ENCODE data around the gene DMKN.

Gene DMKN

DNA sequence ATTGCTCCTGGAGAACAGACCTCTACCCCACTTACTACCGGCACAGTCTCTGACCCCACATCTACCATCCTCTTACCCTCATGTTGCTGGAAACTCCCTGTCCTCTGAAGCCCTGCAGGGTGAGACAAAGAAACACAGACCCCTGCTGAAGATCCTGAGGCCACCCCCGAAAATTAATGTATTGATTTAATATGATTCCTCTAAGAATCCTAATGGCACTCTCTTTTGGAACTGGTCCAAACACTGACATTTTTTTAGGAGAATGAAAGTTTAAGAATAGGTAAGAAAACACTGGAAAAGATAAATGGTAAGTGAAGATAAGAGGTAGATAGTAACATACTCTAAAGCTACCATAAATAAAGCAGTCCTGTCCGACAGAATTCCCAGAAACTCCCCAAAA lies 5.3 kb downstream of the DMKN start:
- DNase-seq (ENCODE audit: insufficient read length, low spot score): no peak
- no peak for FAIRE-seq
- no peak for TF ChIP-seq POLR2A (IDR thresholded peaks at IDR 0.05; ENCODE audit: low read depth, low read length)

DNA sequence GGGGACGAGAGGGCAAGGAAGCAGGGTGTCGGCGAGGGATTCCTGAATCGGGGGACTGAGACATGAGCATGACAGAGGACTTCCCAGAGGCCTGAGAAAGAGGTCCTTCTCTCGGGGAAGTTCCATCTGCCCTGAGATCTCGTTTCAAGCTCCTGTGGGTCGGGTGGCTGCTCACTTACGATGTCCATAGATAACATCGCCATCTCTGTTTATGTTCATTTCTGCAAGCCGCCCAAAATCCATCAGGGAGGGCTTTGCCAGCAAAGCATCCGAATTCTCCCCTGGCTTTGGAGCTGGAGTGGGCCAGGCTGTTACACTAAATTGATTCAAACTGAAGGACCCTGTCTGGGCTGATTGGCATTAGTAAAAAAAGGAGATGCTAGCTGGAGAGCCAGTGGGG lies 5.9 kb downstream of the DMKN start:
- DNase-seq (ENCODE audit: insufficient read length, low spot score): no peak
- no peak for TF ChIP-seq POLR2A (IDR thresholded peaks at IDR 0.05; ENCODE audit: low read depth, low read length)
- FAIRE-seq: no peak

DNA sequence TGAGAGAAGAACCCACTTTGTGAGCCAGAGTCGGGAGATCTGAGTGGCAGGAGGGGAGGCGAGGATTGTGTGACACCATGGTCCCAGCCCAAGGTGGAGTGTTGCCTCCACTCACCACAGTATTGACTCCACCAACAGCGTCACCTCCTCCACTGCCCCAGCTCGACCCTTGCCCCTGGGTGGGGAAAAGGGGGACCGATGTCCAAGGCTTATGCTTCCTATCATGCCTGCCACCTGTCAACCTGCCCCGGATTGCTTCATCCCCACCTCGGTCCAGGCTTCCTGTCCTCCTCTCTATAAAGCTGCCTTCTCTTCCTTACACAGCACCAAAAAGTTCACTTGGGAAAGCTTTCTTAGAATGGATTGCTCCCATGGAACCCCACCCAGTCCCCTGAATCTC lies 7.4 kb downstream of the DMKN start:
- DNase-seq (ENCODE audit: insufficient read length, low spot score): no peak
- FAIRE-seq: no peak
- no peak for TF ChIP-seq POLR2A (IDR thresholded peaks at IDR 0.05; ENCODE audit: low read depth, low read length)

DNA sequence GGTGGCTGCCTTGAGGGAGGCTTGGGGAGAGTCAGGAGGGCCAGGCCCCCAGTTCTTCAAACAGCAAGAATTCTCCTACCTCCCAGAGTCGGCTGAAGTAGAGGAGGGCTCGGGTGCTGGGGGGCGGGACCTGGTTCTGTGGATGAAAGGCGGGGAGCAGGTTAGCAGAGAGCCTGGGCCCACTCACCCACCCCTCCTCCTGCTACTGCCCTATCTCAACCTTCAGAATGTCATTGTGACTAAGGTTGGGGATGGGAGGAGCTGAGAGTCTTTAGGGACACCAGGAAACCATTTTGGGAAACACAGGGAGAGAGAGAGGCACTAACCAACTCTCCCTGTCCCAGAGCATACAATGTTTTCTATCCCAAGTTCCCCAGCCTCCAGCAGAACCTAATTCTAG lies 10.7 kb downstream of the DMKN start:
- DNase-seq (ENCODE audit: insufficient read length, low spot score): no peak
- TF ChIP-seq POLR2A (IDR thresholded peaks at IDR 0.05; ENCODE audit: low read depth, low read length): no peak
- FAIRE-seq: no peak

DNA sequence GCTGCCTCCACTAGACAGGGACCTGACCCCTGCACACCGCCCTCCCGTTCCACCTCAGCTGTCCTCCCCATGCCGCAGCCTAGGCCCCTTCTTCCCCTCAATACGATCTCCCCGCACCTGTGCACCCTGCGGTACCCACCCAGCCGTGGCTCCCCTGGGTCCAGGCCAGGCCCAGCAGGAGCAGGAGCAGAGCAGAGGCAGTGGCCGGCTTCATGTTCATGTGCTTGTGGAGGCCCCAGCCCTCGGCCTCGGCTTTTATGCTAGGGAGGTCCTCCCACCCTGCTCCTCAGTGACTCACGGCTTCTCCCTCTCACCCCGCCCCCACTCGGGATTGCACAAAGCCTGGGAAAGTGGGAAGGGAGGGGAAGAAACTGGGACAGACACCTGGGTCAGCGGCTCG lies 11.8 kb downstream of the DMKN start:
- no peak for TF ChIP-seq POLR2A (IDR thresholded peaks at IDR 0.05; ENCODE audit: low read depth, low read length)
- FAIRE-seq (no peak), DNase-seq (ENCODE audit: insufficient read length, low spot score) (no peak)

DNA sequence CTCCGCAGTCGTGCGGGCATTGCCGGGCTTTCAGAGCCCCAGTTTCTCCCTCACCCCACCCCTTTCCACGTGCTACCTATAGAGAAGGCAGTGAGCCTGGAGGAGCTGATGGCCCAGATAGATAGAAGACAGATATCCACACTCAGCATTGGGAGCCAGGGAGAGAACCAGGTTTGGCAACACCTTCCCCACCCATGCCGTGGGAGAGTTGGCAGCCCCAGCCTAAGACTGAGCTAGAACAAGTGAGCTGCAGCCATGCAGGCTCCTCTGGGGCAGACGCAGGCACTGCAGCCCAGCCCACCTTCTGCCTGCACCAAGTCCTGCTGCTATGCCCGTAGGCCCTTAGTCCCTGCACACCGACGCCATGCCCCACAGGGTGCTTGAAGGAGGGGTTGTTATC lies 12.8 kb downstream of the DMKN start:
- TF ChIP-seq POLR2A (IDR thresholded peaks at IDR 0.05; ENCODE audit: low read depth, low read length): no peak
- DNase-seq (ENCODE audit: insufficient read length, low spot score) (no peak), FAIRE-seq (no peak)

DNA sequence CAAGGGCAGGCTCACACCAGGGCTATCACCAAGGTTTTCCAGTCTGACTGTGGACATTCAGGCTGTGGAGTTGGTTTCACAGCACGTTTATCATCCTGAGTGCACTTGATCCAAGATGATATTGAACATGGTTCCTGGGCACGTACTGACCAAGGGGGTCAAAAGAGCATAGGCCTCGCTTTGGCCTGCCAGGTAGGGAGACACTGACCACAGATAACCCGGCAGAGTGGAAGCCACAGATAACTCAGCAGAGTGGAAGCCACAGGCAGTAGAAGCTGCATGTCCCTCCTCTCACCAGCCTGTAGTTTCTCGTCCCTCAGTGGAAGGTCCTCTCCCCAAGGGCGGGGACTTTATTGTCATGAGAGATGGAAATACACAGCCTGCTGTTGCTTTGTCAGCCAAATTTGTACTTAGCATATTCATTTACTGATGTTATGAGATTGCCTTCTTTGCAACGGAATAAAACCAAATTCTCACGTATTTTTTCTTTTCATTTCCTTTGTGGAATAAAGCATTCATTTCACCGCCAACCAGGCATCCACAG lies 14.4 kb downstream of the DMKN start:
- TF ChIP-seq POLR2A (IDR thresholded peaks at IDR 0.05; ENCODE audit: low read depth, low read length): no peak
- DNase-seq (ENCODE audit: insufficient read length, low spot score): no peak
- no peak for FAIRE-seq

DNA sequence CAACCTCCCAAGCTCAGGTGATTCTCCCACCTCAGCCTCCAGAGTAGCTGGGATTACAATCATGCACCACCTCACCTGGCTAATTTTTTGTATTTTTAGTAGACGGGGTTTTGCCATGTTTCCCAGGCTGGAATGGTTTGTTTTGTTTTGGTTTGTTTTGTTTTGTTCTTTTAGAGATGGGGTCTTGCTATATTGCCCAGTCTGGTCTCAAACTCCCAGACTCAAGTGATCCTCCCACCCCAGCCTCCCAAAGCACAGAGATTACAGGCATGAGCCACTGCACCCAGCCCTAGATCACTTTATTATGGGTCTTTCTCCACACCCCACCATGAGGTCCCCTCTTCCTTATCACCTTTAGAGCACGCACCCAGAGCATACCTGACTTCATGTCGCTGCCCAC lies 15.2 kb downstream of the DMKN start:
- DNase-seq (ENCODE audit: insufficient read length, low spot score): no peak
- no peak for TF ChIP-seq POLR2A (IDR thresholded peaks at IDR 0.05; ENCODE audit: low read depth, low read length)
- no peak for FAIRE-seq

DNA sequence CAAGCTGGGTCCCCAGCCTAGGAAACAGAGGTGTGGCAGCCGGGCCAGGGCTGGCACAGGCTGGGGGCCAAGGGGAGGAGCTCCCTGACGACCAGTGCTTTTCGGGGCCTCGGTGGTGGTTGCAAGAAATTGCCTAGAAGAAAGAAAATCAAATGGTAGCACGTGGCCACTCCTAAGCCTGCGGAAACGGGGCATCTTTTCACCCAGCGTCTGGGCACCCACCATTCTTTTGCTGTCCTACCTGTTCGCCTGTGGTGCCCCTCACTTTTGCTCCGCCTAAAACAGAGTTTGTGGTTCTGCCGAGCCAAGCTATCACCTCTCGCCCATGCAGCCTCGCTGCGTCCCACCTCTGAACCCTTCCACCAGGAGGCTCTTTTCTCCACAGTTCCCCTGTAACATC lies 16.0 kb downstream of the DMKN start:
- DNase-seq (ENCODE audit: insufficient read length, low spot score): no peak
- TF ChIP-seq POLR2A (IDR thresholded peaks at IDR 0.05; ENCODE audit: low read depth, low read length): no peak
- no peak for FAIRE-seq

DNA sequence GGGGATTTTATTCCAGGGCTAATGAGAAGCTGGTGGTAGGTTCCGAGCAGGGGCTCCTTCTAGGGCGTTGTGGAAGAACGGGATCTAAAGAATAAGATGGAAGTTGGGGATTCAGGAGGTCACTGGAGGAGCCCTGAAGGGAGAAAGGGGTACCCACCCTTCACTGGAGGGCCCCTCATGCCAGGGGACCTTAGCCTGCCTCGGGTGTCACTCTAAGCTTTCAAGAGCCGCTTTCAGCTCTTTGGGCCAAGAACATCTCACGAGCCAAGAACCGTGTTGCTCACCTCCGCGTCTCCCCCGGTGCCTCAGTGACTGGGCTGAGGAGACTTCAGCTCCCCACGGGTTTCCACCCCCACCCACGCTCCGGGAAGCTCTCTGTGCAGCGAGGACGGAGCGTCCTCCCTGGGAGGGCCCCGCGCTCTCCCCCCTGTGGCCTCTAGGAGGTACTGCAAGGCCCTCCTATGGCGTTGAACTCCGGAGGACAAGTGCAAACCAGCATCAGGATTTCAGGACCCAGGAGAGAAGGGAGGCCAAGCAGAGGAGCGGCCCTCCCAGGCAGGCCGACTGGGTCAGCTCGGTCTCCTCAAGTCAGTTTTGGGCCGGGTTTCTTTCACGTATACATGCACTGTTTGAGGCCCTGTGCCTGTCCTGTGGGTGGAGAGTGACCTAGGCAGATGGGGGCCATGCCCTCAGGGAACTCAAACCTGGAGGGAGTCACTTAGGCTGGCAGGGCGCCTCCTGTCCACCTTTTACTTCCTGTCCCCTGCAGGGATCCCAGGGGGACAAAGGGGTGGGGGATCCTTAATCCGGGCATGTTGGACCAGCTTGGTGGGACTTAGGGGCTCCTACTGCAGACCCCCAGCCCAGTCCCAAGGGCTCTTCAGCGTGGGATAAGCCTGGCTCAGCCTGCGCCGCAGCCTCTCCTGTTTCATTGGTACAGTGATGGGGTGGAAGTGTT lies 18.1 kb downstream of the DMKN start:
- no peak for TF ChIP-seq POLR2A (IDR thresholded peaks at IDR 0.05; ENCODE audit: low read depth, low read length)
- FAIRE-seq (no peak), DNase-seq (ENCODE audit: insufficient read length, low spot score) (peak; percentile 93)

DNA sequence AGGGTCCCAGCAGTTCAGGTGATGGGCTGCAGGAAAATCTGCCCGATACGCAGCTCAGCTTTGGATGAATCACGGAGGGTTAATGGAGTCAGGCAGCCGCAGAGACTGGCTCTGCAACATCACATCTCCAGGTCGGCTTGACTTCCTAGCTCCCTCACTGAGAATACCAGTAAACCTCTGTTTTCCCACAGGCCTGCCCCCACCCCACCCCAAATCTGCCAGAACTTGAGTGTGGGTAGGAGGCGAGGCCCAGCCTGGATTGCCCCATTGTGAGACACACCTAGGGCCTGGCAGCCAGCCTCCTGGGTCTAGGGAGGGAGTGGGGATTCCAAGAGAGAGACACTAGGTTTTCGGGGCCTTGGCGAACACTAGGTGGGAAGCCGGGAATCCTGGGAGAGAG lies 19.5 kb downstream of the DMKN start:
- FAIRE-seq: no peak
- DNase-seq (ENCODE audit: insufficient read length, low spot score): no peak
- TF ChIP-seq POLR2A (IDR thresholded peaks at IDR 0.05; ENCODE audit: low read depth, low read length): no peak

DNA sequence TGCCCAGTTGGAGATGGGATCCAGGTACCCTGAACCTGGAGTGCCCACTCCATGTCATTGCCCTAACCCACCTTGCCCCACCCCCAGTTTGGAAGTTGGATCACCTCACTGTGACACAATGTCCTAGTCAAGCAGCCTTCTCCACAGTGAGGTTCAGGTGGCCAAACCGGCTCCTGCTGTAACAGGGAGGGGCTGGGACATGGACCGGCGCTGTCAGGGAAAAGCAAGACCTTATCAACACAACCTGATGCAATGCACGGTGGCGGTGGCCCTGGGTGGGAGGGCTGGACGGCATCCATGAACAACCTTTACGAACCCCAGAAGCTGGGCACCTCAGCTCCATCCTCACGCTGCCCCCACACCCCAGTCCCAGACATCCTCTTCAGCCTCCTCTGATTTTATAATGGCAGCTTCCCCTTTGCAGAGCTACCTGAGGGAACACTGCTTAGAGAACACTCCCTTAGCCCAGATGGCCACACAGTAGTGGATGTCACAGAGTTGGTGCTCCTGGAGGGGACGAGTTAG lies 21.6 kb downstream of the DMKN start:
- no peak for TF ChIP-seq POLR2A (IDR thresholded peaks at IDR 0.05; ENCODE audit: low read depth, low read length)
- DNase-seq (ENCODE audit: insufficient read length, low spot score): no peak
- no peak for FAIRE-seq

DNA sequence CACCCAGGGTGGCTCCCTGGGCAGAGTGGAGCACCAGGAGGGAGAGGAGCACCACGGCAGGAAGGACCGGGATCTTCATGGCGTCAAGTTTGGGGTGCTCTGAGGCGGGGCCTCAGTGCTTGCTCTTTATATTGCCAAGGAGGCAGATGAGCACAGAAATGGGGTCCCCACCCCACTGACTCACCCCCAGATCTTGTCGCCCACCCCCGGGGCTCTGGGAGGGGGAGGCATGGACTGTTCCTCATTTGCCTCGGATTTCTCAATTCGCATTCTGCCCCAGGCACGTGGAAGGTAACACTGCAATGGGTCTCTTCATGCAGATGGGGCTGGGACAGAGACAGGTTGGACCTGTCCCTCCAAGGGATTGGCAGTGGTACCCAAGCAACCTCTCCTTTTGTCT lies 23.1 kb downstream of the DMKN start, which contains the start of gene KRTDAP:
TSS of gene KRTDAP (minus strand) at position 101 of the 400 bp plus-strand sequence. CDS start at position 79, 22 bp downstream.
- no peak for TF ChIP-seq POLR2A (IDR thresholded peaks at IDR 0.05; ENCODE audit: low read depth, low read length)
- FAIRE-seq (no peak), DNase-seq (ENCODE audit: insufficient read length, low spot score) (no peak)

DNA sequence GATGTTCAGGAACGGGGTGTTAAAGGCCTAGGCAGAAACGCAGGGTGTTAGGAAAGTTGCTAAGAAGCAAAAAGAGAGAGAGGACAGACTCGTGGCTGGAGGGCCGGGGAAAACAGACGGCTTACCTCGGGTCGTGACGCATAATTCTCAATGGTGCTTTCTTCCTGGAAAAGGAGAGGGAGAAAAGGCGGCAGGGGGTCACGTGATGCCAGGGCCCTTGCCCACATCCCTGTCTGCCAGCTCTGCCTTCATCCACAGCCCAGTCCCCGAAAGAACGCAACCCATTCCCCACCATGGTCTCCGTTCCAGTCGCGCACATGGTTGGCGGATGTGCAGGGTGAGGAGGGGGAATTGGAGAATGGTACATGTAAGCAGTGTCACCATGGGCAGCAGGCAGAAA lies 24.8 kb downstream of the DMKN start:
- DNase-seq (ENCODE audit: insufficient read length, low spot score) (no peak), FAIRE-seq (no peak)
- TF ChIP-seq POLR2A (IDR thresholded peaks at IDR 0.05; ENCODE audit: low read depth, low read length): no peak

Data from H54 (cell line).